RWPE2 (cell line): ENCODE results near the gene KCNK1.

Source experiments
- ATAC-seq: fragments of 200-7000 bp; cut with Tn5 transposase; 3 replicates; pipeline ENCODE4 v1.9.1; 2021; ENCODE audit warnings: low read depth
- DNase-seq: peaks from one replicate; pipeline ENCODE4 v3.0.0-alpha.2; 2020; ENCODE audit warnings: low spot score
- H3K27ac ChIP-seq: fragments of 450-650 bp; 2 replicates; pipeline ENCODE4 v1.5.1; 2017; ENCODE audit warnings: mild to moderate bottlenecking; ENCODE audit not compliant: poor library complexity, severe bottlenecking
- H3K27me3 ChIP-seq: fragments of 250-450 bp; sonication (Bioruptor Pico); 2 replicates; pipeline ENCODE4 v1.5.1; 2021; ENCODE audit warnings: mild to moderate bottlenecking, moderate library complexity; ENCODE audit not compliant: insufficient read depth, poor library complexity, severe bottlenecking
- H3K36me3 ChIP-seq: fragments of 250-450 bp; sonication (Bioruptor Pico); 2 replicates; pipeline ENCODE4 v1.5.1; 2020; ENCODE audit warnings: low read depth, mild to moderate bottlenecking, moderate library complexity
- H3K4me1 ChIP-seq: fragments of 250-450 bp; sonication (Bioruptor Pico); 2 replicates; pipeline ENCODE4 v1.5.1; 2021; ENCODE audit warnings: mild to moderate bottlenecking, moderate library complexity; ENCODE audit not compliant: insufficient read depth, poor library complexity, severe bottlenecking
- H3K4me3 ChIP-seq: fragments of 250-450 bp; sonication (Bioruptor Pico); 2 replicates; pipeline ENCODE4 v1.5.1; 2021; ENCODE audit warnings: mild to moderate bottlenecking, moderate library complexity; ENCODE audit not compliant: severe bottlenecking
- H3K9me3 ChIP-seq: fragments of 250-450 bp; sonication (Bioruptor Pico); 2 replicates; pipeline ENCODE4 v1.5.1; 2021; ENCODE audit warnings: mild to moderate bottlenecking, moderate library complexity; ENCODE audit not compliant: severe bottlenecking
- CTCF ChIP-seq: fragments of 450-650 bp; IDR thresholded peaks from one replicate; pipeline ENCODE4 v1.5.1; 2017; ENCODE audit warnings: mild to moderate bottlenecking, moderate library complexity; ENCODE audit not compliant: poor library complexity, severe bottlenecking

KCNK1 gene

GRCh38 chr1:233598891-233599541 is 14.9 kb upstream of the KCNK1 start:
- DNase-seq (no peak), ATAC-seq (no peak)
- TF ChIP-seq CTCF, result no peak

GRCh38 chr1:233599542-233600073 is 14.3 kb upstream of the KCNK1 start:
- Histone ChIP-seq H3K4me1 (no peaks in the 10 kb centered on the region), H3K36me3 (no peaks in the 10 kb centered on the region), H3K27ac (no peak overlapping the region), H3K27me3 (no peaks in the 10 kb centered on the region), H3K4me3 (no peak overlapping the region), H3K9me3 (no peaks in the 10 kb centered on the region)
- DNase-seq (no peak), ATAC-seq (no peak)
- TF ChIP-seq CTCF, result no peak

More at GRCh38 chr1:233598891-233599541, 14.9 kb upstream of the KCNK1 start:
- H3K4me3 ChIP-seq, result no peak overlapping the region
- no peaks in the 10 kb centered on the region for H3K9me3 ChIP-seq
- no peaks in the 10 kb centered on the region for H3K4me1 ChIP-seq
- H3K27me3 ChIP-seq, result no peaks in the 10 kb centered on the region
- no peaks in the 10 kb centered on the region for H3K36me3 ChIP-seq
- no peak overlapping the region for H3K27ac ChIP-seq

- TF ChIP-seq CTCF, result no peak
- ATAC-seq (no peak), DNase-seq (no peak)
- Histone ChIP-seq H3K36me3 (no peaks in the 10 kb centered on the region), H3K27ac (no peak overlapping the region), H3K9me3 (no peaks in the 10 kb centered on the region), H3K27me3 (no peaks in the 10 kb centered on the region), H3K4me1 (no peaks in the 10 kb centered on the region), H3K4me3 (no peak overlapping the region)
Observed at GRCh38 chr1:233600488-233600887, 13.4 kb upstream of the KCNK1 start.

- no peaks in the 10 kb centered on the region for H3K9me3 ChIP-seq
- no peak for TF ChIP-seq CTCF
Observed at GRCh38 chr1:233603478-233603877, 10.4 kb upstream of the KCNK1 start.

GRCh38 chr1:233605205-233605604 is 8.7 kb upstream of the KCNK1 start:
- no peak for TF ChIP-seq CTCF
- H3K27me3 ChIP-seq, result no peaks in the 10 kb centered on the region
- no peak overlapping the region for H3K4me3 ChIP-seq
- ATAC-seq (no peak), DNase-seq (no peak)
- no peaks in the 10 kb centered on the region for H3K36me3 ChIP-seq
- H3K9me3 ChIP-seq, result no peaks in the 10 kb centered on the region
- H3K4me1 ChIP-seq, result peaks cover 3% of the 10 kb centered on the region
- no peak overlapping the region for H3K27ac ChIP-seq

More at GRCh38 chr1:233603478-233603877, 10.4 kb upstream of the KCNK1 start:
- Histone ChIP-seq H3K27me3 (no peaks in the 10 kb centered on the region), H3K36me3 (no peaks in the 10 kb centered on the region), H3K27ac (no peak overlapping the region), H3K4me3 (no peak overlapping the region), H3K4me1 (peaks cover 3% of the 10 kb centered on the region)
- no peak for DNase-seq
- ATAC-seq, result no peak
